Stimulated activated CD4-positive, alpha-beta T cell treated with anti-CD3 and anti-CD28 coated beads, Interleukin-2, amount 100 ng/mL, for 4 hours (primary cell): ENCODE results near the gene MAP3K20.
"Not testable (repeated sequence)": the region's sequence is repeated elsewhere in the genome, so short reads cannot be mapped to it uniquely, and the experiment has no call there.

Experiments used
- DNase-seq: peaks from one replicate; pipeline ENCODE4 v3.0.0-alpha.2; 2020; ENCODE audit warnings: low read depth

Gene MAP3K20

DNA sequence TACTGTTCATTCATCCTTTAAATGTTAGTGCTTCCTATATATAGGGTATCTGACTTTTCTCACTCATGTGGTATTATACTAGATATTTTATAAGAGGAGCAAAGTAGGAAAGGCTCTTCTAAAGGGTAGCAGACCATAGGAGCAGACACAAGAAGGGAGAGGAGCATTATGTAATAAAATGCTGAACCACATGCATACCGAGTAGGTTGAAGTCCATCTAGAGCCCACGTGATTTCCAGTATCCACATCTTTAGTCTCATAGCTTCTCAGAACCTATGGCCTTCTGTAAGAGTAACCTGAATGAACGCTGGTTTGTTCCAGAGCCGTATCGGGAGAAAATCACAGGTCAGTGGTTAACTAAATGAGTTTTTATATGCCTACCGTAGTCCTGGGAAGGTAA lies 85.9 kb downstream of the MAP3K20 start:
- no peak for DNase-seq

DNA sequence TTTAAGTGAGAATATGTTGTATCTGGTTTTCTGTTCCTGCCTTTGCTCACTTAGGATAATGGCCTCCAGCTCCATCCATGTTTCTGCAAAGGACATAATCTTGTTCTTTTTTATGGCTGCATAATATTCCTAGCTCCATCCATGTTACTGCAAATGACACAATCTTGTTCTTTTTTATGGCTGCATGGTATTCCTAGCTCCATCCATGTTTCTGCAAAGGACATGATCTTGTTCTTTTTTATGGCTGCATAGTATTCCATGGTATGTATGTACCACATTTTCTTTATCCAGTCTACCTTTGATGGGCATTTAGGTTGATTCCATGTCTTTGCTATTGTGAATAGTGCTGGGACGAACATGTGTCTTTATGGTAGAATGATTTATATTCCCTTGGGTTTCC lies 87.7 kb downstream of the MAP3K20 start:
- DNase-seq, result not testable (repeated sequence)

DNA sequence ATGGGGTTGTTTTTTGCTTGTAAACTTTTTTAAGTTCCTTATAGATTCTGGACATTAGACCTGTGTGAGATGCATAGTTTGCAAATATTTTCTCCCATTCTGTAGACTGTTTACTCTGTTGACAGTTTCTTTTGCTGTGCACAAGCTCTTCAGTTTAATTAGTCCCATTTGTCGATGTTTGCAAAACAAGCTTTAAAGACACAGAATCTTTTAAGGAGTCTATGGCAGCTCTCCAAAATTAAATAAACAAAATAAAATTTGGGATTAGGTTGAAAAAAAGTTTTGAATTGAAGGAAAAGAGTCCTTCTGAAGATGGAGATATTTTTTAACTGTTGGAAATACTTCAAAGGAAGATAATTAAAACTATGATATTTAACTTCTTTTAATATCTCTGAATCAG lies 88.8 kb downstream of the MAP3K20 start:
- no peak for DNase-seq

GRCh38 chr2:173165443-173166238 lies 90.0 kb downstream of the MAP3K20 start:
- DNase-seq, result no peak

DNA sequence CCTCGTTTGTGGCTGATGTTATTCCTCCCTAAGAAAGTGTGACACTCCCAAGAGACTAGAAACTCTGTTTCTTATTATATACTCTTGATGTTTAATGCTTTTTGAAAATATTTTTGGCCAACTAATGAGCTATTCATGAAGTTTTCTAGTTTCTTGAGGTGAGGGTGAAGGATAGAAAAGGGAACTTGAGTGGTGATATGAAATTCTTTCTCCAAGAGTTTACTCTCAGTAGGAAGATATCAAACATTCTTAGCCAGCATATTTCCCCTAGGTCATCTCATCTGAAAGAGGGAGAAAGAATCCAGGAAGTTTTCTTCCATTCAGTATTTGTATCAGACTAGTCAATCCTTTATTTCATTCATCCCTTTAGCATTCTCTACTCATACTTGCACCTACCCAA lies 95.7 kb downstream of the MAP3K20 start:
- no peak for DNase-seq

DNA sequence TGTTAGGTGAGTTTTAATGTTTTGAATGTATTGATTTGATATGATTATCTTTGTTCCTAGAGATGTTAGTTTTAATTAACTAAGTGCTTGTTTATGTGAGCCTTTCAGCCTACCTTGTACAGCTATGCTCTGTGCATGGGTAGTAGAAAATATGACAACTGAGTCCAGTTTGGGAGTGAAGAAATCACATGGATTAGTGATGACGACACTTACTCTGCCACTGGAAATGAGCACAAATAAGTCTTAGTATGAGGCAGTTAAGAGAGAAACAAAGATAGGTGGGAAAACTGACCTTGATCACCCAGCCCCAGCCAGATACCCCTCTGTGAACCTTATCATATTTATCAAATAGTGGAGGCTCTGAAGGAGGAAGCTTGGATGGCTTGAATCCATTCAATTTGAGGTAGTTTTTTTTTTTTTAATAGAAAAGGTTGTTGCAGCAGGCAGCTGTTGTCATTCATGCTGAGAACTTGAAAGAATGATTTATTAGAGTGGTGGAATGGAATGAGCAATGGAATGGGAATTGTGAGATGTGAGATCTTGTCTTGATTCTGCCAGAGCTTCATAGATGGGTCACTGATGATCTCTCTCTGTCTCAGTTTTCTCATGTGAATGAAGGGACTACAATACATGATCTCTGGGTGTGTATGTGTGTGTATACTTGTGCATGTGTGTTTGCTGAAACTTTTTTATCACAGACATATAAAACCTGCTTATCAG lies 96.4 kb downstream of the MAP3K20 start:
- DNase-seq, result no peak

GRCh38 chr2:173174339-173174738 lies 98.7 kb downstream of the MAP3K20 start:
- DNase-seq, result not testable (repeated sequence)

DNA sequence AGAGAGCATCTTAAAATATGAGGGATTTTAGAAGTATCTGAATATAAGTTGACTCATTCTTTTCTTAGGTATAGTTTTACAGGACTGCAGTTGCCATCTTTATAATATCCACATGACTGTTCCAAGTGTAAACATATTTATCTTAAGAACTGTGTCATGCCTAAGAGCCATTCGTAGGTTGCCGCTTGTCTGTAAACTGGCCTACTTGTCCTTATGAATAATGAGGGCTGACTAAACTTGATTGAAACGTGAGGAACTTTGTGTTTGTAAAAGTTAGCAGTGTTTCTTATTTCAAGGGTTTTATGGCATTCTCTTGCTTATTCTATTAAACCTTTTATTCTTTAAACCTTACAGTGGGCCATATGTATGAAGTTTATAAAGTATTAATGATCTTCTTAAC lies 99.6 kb downstream of the MAP3K20 start:
- no peak for DNase-seq

DNA sequence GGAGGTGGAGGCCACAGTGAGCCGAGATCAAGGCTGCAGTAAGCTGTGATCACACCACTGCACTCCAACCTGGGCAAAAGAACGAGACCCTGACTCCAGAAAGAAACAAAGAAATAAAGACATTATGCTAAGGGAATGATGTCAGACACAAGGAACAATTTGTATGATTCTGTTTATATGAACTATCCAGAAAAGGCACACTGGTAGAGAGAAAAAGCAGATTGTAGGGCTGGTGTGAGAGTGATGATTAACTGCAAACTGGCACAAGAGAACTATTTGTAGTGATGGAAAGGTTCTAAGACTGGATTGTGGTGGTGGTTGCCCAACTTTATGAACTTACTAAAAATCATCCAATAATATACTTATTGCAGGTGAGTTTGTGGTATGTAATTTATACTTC lies 106.3 kb downstream of the MAP3K20 start:
- DNase-seq, result no peak

GRCh38 chr2:173184031-173185004 lies 108.7 kb downstream of the MAP3K20 start:
- DNase-seq, result no peak

GRCh38 chr2:173185437-173185836 lies 109.8 kb downstream of the MAP3K20 start:
- DNase-seq, result no peak

DNA sequence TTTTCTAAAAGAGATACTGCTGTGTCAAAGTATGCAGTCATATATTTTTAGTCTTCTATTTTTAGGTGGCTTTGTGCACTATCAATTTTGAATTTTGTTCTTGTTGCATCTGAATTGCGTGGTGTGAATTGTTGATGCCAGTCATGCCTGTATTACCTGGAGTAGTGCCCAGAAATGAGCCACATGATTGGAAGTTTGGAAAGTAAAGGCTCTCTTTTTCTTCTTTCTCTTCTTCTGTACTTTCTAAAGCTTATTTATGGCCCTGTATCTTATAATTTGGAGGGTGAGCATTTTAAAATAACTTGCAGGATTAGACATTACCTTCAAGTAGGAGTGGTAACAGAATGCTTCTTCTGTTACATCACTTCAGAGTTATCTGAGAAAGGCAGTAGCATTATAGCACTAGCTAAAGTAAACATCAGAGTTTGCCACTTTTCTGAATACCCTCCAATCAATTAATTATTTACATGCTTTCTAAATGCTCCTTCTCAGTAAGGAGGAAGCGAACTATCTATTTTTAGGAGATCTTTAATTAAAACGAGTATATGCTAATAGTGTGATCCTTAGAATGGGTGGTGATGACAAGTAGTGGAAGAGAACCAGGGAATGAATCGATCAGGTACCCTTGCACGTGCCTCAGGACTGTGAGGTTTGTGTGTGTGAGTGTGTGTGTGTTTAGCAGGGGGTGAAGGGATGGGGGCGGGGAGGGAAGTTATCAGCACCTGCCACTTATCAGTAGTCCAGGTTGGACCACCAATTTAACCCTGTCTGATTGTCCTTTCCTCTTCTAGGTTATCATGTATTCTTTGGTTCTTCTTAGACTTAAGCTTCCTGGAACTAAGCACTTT lies 112.5 kb downstream of the MAP3K20 start:
- no peak for DNase-seq

DNA sequence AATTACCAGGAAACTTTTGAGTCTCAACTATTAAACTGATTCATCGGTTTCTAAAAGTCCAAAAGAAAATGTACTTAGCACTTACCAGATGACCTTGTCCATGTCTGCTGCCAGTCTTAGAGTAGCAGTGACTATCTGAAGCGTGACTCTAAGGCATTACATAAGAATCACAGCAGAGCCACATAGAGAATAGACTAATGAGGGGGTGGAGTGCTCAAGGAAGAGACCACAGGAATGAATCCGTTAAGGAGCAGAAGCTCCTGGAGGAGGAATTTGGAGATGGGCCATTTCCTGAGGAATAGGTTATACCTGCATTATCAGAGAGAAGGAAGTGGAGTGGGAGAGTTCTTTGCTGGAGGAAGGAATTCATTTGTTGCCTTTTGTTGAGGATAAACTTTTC lies 116.0 kb downstream of the MAP3K20 start:
- no peak for DNase-seq

- DNase-seq, result no peak
Observed at GRCh38 chr2:173192071-173192470, 116.4 kb downstream of the MAP3K20 start.

DNA sequence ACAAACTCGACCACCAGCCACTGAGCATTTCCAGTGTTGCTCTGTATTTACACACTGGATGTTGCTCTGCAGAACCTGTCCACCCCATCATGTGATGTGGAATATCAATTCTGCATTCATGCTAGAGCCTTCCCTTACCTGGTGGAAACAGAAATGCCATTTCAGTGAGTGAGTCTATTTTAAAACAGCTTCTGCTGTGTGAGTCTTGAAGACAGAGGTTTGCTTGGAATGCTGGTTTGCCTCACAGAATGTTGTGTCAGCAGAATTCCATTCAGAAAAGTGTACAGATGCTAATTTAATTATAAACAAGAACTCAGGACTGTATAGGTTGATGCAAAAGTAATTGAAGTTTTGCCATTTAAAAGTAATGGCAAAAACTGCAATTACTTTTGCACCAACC lies 118.3 kb downstream of the MAP3K20 start:
- DNase-seq, result no peak

DNA sequence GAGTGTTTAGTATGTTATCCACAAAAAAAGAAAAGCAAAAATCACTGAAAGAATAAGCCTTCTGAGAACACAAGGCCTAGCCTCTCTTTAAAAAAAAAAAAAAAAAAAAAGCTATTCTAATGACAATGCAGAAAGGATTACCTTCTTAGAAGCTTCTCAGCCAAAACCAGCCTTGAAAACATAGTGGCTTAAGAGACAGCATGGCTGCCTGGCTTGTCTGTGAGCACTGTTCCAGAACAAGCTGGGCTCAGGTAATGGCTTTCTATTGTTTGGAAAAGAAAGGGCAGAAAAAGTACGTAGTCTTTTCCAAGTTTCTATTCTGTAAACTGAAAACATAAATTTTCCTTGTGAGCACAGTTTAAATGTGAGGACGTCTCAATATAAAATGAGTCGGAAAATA lies 119.5 kb downstream of the MAP3K20 start:
- no peak for DNase-seq

DNA sequence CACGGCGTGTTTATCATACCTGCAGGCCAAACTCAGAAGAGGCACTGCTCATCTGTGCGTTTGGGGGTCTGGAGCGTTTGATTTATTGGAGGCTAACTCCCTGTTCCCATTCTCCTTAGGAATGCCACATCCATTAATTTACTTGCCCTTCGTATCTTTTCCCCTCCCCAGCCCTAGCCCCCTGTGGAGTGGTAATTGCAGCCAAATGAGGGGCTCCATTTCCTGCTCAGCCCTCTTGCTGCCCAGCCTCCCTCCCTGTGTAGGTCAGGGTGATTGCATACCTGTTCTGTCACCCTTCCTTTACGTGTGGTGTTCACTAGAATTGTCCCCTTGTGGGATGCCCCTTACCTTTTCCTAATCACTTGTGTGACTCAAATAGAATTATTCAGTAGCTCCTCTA lies 120.4 kb downstream of the MAP3K20 start:
- DNase-seq, result no peak

GRCh38 chr2:173196638-173197037 lies 121.0 kb downstream of the MAP3K20 start:
- DNase-seq, result no peak

DNA sequence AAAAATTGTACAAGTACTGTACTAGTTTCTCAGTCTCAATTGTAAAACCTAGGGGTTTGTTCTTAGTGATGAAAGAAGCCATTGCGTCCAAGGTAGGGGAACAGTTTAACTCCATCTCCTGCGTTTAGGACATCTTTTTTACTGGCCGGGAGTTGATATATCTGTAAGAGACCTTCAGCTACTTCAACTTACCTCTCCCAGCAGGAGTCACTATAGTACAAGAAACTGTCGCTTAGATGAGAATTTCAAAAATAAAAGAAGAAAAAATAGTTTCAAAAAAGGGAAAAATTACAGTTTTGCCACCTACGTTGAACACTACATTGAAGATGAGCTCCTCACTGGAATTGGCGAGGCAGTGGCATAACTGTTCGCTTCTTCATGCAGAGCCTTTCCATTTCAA lies 122.7 kb downstream of the MAP3K20 start:
- no peak for DNase-seq

DNA sequence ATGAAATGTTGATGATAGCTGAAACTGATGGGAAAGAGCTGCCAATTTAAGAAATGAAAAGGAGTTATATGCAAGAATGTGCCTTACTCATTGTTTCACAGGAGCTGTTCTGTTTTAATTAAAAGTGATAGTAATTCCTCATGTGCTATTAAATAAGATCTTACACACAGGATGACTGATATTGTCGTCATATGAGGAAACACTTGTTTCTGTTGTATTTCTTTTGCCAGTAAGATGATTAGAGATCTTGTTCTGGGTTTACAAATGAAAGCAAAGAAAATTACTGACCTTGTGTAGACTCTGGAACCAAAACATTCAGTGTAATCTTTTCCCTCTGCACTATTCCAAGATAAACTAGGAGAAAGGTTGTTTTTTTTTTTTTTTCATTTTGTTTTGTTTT lies 123.6 kb downstream of the MAP3K20 start:
- no peak for DNase-seq

DNA sequence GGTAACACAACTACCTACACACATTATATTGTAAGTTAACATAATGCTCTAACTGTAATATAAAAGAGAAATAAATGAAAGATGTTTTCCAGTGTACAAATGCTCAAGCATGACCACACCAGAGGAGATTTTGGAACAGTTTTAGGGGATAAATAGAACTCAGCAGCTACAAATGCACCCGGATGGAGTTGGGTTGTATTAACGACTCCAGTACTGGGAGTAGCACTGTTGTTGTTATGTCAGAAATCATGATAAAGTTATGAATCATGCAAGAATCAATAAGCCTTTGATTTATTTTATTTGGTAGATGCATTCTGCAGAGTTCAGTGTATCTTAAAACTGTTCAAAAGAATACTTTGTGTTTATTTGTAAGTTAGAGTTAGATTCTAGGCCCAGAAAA lies 126.9 kb downstream of the MAP3K20 start:
- DNase-seq, result no peak

GRCh38 chr2:173204316-173204715 lies 128.7 kb downstream of the MAP3K20 start:
- DNase-seq, result no peak
